Ovary (tissue), 3 donors: Measurements from ENCODE around the gene KCNN3.

Source experiments
- EP300 ChIP-seq: sonication (generic); formaldehyde crosslinking; IDR thresholded peaks from one replicate; pipeline ENCODE4 v1.6.1; 2017; ENCODE audit warnings: antibody characterized with exemption
- POLR2A ChIP-seq: fragments of 450-650 bp; IDR thresholded peaks from one replicate; pipeline ENCODE4 v1.6.1; 2017; ENCODE audit warnings: antibody characterized with exemption, mild to moderate bottlenecking, moderate library complexity
- TF ChIP-seq, protein P1 (sequence below), 3 donors: fragments of 450-650 bp in 2 of 3; fragments of 200-600 bp in 1 of 3; IDR thresholded peaks; one replicate each; pipeline versions ENCODE4 v1.5.1 to v1.8.0; 2016 to 2022; ENCODE audit warnings: antibody characterized with exemption in 3 of 3, mild to moderate bottlenecking in 1 of 3
- donor health status: DM: no; HTN: no; CAD: no.

- TF ChIP-seq, protein P1, sequence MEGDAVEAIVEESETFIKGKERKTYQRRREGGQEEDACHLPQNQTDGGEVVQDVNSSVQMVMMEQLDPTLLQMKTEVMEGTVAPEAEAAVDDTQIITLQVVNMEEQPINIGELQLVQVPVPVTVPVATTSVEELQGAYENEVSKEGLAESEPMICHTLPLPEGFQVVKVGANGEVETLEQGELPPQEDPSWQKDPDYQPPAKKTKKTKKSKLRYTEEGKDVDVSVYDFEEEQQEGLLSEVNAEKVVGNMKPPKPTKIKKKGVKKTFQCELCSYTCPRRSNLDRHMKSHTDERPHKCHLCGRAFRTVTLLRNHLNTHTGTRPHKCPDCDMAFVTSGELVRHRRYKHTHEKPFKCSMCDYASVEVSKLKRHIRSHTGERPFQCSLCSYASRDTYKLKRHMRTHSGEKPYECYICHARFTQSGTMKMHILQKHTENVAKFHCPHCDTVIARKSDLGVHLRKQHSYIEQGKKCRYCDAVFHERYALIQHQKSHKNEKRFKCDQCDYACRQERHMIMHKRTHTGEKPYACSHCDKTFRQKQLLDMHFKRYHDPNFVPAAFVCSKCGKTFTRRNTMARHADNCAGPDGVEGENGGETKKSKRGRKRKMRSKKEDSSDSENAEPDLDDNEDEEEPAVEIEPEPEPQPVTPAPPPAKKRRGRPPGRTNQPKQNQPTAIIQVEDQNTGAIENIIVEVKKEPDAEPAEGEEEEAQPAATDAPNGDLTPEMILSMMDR (IDR thresholded peaks at IDR 0.05): no peak
- no peak for TF ChIP-seq POLR2A
- TF ChIP-seq EP300: no peak
Measured at GRCh38 chr1:154710106-154710505, 160.0 kb downstream of the KCNN3 start.
